Activated T-helper 1 cell treated with Interleukin-2 at 50 U/mL for 16 hours (primary cell): ENCODE data around the gene ARPP21.

Experiments
- DNase-seq: peaks from one replicate; pipeline ENCODE4 v3.0.0-alpha.2; 2020; ENCODE audit warnings: low read depth

The ARPP21 gene

DNA sequence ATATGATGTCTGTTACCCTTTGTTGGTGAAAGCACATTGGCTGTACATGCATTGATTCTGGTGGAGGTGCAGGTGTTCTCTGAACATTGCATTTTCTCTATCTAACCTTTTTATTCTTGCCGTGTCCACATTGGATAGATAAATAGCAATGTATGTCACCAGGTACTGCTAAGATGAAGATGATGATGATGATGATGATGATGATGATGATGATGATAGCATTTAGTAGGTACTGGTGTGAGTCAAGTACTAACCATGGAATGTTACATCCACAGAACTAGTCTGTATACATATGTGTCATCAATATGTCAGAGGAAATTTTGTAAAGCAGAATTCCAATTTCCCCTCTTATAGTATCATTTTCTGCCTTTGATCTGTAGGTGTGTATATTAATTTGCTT lies 36.3 kb downstream of the ARPP21 start:
- no peak for DNase-seq

DNA sequence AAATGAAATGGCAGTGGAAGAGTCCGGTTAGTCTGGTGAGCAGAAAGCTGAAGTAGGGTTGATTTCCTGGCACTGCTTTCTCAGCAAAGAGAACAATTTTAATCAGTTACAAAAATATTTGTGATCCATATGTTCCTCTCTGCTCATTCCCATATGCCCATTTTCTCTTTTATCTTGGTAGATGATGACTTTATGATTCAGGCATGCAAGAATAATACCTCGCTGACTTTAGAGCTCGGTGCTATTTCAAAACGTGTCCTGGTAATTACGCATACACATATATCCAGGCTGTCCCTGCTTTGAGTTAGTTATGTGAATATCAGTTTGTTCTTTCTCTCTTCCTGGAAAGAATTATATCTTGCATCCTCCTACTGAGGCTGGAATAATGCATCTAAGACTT lies 38.5 kb downstream of the ARPP21 start:
- DNase-seq, result no peak

DNA sequence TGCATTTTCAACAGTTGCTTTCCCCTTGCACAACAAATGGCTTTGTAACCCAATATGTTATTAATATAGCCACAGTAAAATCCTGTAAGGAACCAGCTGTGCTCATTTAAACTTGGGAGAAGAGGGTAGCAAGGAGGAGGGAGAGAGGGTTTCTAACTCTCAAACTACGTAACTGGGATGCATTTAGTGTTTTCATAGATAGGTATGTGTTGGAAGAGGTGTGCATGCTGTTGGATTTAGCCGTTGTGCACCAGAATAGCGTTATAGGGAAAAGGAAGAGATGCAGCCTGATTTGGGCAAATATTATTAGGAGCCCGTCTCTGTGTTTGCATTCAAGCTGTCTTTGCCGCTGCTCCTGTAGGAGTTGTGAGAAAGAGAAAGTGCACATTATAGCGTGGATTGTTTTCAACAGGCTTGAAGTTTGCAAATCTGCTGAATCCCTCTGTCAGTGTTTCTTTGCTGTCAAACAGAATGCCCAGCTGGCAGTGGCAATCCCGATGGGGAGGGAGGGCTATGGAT lies 39.4 kb downstream of the ARPP21 start:
- no peak for DNase-seq

DNA sequence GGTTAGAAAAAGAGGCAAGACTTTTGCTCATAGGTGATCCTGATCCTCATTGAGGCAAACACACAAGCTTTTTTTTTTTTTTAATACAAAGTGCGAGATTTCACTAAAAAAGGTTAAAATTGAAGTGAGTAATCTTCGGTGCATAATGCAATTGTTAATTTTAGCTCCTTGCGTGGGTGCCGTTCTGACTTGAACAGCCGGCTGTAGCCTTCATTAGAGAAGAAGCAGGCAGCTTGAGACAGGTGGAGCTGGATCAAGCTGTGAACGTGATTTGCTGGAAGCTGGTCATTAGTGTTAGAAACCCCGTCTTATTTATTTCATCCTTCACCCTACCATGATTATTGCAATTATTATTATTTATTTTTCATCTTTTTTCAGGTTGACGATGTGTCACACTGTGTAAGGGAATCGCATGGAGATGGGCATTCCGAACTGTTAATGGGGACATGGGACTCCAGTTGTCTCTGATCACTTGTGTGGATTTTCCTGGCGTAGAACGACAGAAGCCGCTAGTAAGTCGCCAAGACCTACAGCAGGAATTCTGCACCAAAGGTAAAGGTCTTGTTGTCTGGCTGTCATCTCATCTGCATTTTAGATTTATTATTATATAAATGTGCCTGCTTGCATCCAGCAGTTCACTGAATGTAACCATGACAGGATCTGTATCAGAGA lies 40.2 kb downstream of the ARPP21 start:
- no peak for DNase-seq

DNA sequence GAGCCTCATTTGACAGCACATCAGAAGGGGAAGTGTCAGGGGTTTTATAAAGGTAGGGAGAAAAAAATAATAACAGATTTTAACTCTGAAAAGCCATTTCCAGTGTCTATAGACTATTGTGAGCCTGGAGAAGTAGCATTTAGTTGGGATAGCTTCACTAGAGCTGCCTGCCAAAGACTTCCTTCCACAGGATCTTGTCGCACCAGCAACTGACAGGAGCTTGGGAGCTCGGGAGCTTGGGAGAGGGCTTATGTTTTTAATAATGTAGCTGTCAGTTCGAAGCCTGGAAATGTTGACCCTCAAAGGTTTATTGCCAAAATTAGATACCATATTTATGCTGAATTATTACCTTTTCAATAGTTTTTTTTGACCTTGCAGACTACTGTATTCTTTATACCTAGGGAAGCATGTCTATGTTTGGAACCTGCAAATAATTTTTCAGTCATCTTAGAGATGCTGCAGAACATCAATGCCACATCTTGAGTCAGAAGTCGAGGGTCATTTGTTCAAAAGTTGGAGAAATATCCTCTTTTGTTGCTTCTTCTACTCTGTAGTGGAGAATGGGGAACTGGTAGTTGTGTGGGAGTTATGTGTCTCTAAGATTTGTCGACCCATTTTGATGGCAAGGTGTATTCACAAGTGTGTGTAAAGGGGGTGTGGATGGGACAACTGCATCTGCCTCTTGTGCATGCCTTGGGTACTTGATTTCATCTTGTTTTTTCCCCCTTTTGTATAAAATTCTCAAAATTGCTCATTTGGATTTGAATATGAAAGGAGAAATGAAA lies 41.7 kb downstream of the ARPP21 start:
- DNase-seq, result no peak

DNA sequence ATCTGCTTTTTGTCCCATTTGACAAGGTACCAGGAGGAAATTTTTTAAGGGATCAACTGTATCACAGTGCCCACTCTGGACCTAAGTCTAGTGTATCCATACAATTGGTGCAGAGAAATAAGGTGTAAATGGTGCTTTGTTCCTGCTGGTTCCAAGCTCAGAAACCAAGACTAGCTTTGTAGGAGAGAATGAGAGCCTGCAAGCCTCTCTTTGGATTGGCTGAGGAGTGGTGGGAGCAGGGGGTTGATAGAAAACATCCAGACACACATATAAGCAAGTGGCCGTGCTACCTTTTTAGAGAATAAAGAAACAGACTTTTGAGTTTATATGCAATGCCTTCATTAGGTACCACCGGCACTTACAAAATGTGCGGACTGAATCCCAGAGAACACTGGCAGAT lies 45.8 kb downstream of the ARPP21 start:
- no peak for DNase-seq

DNA sequence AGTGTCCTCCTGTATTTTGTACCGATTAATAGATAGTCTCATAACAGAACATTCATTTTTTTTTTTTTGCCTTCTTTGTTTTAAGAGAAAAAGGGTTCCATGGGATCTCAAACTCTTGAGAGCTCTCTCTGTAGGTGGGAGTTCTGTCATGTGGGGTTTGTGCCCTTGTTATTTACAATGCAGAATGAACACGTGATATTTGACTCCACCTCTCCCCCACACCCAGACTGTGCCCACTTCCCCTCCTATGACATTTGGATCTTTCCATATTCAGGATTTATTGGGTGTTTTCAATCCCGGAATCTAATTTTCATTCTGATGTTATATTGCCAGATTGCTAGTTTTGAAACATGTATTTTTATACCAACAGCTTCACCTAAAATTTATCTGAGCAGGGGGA lies 49.5 kb downstream of the ARPP21 start:
- DNase-seq, result no peak

DNA sequence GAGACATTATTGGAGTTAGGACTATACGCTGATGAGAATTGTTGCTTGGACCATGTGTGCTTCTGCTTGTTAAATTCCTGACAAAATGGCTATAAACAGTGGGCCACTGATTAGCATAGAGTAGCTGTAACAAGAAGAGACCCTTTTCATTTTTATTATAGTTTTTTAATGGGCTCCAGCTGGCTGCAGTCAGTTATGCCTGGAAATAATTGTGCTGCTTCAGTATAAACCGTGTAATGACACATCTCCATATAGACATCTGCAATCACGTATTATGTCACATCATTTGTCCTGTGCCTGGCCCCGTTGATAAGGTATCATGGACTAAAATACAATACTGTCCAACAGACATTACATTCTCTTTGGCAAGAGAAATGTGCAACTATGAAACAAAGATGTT lies 50.9 kb downstream of the ARPP21 start:
- DNase-seq, result no peak

DNA sequence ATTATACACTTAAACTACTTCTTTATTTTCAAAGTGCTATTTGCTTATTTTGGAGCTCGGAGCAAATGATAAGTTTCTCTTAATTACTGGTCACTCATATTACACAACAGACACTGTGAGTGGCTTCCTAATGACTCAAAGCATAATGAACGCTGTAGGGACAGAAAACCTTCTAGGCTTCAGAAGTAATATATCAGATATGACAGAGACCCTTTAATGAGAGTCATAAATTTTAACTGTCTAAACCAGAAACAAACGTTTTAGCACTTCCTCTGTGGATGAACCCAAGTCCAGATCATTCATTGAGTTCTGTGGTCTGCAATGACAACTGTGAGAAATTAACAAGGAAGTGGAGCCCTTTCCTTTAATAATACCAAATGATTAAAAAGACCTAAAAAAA lies 66.6 kb downstream of the ARPP21 start:
- DNase-seq, result no peak

DNA sequence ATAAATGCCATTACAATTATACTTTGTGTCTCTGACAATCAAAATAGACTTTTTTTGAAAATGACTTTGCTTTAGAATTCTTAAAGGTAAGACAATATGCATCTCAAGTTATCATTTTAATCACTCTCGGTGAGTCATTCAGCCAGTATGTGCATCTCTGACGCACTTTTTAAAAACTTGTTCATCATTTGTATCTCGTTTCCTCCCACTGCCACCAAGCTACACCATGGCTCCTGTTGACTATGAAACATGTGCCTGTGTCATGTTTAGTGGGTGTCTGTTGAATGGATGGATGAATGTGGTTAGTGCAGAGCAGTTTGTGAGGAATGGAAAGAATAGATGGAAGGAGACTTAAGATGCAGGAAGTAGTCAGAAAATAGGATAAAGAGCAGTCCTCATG lies 68.6 kb downstream of the ARPP21 start:
- no peak for DNase-seq

DNA sequence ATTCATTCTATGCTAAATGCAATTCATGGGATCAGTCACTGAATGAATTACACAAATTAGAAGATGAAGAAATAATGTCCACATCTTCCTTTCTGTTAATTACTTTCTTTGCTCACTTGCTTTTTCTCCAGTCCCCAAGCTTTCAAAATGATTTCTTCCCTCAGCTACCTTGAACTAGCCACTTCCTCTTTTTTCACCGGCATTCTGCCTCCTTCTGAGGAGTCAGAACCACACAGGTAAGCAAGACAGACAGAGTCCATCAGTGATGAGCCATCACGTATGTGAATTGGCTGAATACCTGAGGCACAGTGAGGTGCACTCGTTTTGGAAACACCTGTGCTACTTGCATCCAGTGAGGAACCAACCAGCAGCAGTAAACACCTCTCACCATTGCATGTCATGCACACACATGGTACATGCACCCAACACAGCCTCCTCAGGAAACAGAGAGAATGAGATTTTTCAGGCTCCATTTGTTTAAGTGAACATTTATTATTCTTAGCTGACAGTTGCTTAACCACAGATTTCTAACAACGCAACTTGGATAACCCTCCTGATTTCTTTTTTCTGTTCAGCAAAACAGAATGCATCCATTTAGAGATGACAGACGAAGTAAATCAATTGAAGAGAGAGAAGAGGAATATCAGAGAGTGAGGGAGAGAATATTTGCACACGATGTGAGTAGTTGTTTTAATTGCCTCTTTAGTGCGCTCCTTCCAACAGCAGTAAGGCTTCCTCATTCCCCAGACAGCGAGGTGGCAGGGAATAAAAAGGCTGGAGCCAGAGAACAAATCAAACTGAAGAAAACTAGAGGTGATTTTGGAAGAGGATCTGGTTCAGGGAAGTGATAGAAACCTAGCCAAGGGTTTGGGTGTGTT lies 69.3 kb downstream of the ARPP21 start:
- DNase-seq, result no peak

DNA sequence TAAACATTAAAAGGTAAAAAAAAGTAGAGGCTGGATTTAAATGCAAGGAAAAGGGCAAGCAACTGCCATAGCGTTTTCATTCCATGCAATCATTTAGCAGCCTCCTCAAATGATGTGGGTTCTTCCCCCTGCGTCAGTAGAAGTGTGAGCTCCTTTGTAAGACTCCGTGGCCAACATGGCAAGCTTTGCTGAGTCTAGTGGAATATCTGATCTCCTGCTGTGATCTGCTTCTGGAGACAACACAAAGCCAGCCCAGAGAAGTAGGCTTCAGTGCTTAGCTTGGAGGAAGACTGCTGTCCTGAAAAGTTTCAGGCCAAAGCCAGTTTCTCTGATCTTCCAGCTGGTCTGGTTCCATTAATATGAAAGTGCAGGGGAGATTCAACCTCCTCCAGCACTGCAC lies 70.4 kb downstream of the ARPP21 start:
- DNase-seq, result no peak

DNA sequence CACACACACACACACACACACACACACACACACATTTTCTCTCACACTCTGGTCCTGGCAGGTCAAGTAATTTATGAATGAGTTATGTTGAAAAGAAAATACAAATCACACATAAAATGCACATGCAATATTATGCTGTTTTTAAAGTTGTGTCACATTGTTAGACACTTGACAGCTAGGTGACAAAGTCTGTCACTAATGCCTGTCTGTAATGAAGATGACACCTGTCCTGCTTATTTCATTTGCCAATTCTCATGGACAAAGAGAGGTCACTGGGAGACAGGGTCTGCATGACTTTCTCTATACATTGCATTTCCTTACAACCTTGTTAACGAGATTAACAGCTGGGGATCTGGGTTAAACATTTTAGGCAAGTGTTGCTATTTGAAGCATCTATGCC lies 71.2 kb downstream of the ARPP21 start:
- no peak for DNase-seq

DNA sequence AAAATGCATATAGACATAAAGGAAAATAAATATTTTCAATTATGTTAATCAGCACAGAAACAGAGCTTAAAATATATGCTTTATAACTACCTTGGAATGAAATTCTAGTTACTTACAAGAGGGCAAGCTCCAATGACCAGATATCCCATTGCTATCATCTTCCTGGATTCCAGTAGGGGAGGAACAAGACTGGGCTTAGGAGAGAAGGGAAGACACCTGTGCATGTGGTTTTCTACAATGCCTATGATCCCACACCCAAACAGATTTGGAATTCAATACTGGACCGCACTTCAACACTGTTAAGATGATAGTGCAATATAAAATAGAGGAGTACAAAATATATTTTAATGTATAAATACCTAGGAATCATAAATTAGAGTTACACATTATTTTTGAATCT lies 79.6 kb downstream of the ARPP21 start:
- DNase-seq, result no peak

DNA sequence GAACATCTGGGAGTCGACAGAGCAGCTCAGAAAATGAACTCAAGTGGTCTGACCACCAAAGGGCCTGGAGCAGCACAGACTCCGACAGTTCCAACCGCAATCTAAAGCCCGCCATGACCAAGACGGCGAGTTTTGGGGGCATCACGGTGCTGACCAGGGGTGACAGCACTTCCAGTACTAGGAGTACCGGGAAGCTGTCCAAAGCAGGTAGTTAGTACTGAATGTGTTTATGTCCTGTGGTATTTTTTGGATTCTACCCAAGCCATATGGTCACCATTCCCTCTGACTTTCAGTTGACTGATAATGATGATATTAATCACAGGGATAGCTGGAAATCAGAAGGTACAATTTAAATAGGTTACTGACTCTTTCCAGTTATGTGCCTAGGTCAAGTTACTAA lies 82.3 kb downstream of the ARPP21 start:
- no peak for DNase-seq

DNA sequence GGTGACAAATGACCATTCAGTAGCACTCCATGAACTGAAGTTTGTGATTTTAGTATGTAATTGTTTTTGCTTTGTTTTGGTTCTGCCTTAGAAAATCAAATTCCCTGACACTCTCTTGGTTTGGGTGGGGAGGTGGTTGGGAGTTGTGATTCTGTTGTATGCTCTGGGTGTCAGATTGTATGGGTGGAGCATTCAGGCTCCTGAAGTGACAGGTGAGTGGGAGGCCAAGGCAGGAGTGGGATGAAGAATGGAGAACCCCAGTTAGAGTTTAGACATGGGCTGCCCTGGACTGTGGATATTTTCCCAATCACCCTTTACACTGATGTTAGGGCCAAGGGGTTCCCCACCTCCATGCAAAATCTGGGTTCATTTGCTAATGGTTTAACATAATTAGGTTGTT lies 83.6 kb downstream of the ARPP21 start:
- no peak for DNase-seq

DNA sequence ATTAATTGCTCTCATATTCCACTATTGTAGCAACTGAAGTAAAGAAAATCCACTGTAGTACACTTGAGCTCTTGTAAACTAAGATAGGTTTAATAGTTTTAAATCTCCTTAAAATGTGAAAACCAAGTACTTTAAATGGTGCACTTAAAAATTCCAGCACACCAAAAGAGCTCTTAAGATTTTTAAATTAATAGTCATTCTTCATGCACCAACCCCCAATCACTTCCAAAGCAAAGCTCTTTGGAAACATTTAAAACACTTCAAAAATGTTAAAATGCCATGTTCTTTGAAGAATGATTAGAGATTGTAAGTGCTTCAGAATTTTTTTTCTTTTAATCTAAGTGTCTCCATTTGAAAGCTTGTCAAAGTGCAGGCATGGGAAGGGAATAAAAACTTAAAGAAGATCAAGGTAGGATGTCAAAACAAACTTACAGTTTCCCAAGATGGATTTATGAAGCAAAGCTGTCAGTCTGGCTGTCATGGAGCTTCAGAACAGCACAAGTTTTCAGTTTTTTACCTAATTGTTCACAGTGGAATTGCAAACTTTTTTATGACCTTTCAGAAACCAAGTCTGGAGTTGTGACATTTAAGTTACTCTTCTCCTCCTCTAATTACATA lies 84.3 kb downstream of the ARPP21 start:
- no peak for DNase-seq

DNA sequence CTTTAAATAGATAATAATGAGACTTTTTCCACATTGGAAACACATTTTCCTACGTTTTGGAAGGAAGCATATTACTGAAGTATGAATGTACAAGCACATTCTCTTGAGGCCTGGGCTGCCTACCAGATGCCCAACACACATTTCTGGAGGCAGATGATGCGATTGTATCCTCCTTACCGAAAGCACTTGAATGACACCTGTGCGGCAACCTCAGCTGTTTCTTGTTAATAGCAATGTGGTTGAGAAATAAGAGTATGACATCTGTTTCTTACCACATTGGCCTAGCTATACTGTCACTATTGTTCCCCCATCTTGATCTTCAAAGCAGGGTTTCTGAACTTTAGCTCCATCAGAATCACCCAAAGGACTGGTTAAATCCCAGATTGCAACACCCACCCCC lies 84.8 kb downstream of the ARPP21 start:
- DNase-seq, result no peak

DNA sequence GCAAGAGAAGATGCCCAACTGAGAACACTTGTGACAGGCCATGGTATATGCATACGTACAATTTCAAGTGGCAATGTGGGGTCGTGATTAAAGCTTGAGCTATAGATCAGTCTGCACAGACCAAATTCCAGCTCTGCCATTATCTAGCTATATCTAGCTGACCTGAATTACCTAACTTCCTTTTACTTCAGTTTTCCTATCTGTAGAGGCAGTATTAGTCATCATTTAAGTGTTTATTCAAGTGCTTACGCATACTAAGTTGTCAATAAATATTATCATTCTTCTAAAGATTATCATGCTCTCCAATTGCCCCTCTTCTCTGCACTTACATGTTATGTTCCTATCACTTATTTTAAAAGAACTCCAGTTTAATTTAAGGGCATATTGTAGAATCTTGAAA lies 87.9 kb downstream of the ARPP21 start:
- no peak for DNase-seq

DNA sequence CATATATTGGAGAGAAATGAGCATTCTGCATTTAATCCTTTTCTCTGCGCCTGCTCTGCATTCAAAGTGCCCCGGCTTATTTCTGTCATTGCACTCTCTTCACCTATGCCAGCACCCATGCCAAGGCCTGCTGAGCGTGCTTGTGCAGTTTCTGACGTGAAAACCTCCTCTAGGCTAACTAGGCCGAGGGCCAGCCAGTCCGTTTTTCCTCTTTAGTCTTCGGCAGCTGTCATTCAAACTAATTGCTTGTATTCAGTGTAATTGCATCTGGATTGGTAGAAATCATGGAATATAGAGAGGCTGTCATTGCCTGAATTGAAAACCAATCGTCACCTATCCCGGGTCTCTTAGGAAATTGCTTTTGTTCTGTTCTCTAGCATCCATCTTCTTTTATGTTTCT lies 94.0 kb downstream of the ARPP21 start:
- DNase-seq, result no peak

DNA sequence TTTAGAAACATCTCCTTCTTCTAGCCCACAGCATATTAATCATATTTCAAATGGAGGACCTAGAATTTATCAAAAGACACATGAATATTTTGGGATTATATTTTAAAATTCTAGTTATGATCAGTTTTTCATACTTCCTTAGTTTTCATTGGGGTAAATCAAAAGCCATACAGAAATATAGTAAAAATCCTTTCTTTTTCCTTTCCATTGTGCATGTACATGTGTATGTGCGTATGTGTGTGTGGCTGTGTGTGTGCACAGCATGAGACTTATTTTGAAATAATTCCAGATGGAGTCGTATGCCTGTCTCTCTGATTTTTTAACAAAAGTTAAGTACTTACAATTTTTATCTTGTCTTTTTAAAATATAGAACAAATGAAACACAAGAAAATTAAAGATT lies 94.5 kb downstream of the ARPP21 start:
- no peak for DNase-seq

DNA sequence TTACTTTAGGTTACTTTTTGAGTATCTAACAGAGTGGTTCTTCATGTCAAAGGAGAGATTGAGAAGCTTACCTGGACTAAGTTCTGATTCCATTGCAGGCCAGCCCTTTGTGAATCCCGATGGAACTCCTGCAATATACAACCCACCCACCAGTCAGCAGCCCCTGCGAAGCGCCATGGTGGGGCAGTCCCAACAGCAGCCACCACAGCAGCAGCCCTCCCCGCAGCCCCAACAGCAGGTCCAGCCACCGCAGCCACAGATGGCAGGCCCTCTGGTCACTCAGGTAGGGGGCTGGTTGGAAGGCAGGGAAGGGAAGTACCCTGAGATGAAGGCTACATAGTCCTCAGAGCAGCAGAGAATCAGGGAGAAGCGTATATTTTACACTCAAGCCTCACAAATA lies 97.8 kb downstream of the ARPP21 start:
- DNase-seq, result no peak
